Liver (tissue), 9 donors: ENCODE results near the gene UBASH3A. TPM values are rescaled to one million over a fixed set of nuclear protein-coding genes. Genes with fewer than 3 reads are reported as not detected.

Source experiments
- DNase-seq: peaks from one replicate; pipeline ENCODE4 v3.0.0-alpha.2; 2017; ENCODE audit warnings: low spot score
- H3K27ac ChIP-seq, 2 donors: one replicate each; pipeline ENCODE4 v1.7.0; 2013; ENCODE audit warnings: inconsistent platforms in 2 of 2, low read length in 2 of 2, control low read depth in 1 of 2, low read depth in 1 of 2, mild to moderate bottlenecking in 1 of 2
- H3K27me3 ChIP-seq, 4 donors: one replicate each; pipeline versions ENCODE4 v1.6.1 to v1.7.0; 2013; ENCODE audit warnings: low read length in 3 of 4, inconsistent platforms in 1 of 4, mild to moderate bottlenecking in 1 of 4, moderate library complexity in 1 of 4; ENCODE audit not compliant: control insufficient read depth in 4 of 4, insufficient read depth in 4 of 4
- H3K36me3 ChIP-seq, 4 donors: one replicate each; pipeline versions ENCODE4 v1.6.1 to v1.7.0; 2013; ENCODE audit warnings: low read length in 3 of 4, mild to moderate bottlenecking in 3 of 4, low read depth in 1 of 4, moderate library complexity in 1 of 4; ENCODE audit not compliant: control insufficient read depth in 4 of 4, insufficient read depth in 3 of 4
- H3K4me1 ChIP-seq, 4 donors: one replicate each; pipeline versions ENCODE4 v1.6.1 to v1.7.0; 2013; ENCODE audit warnings: low read length in 3 of 4, mild to moderate bottlenecking in 3 of 4, moderate library complexity in 1 of 4; ENCODE audit not compliant: control insufficient read depth in 4 of 4, insufficient read depth in 4 of 4
- H3K4me3 ChIP-seq, 3 donors: one replicate each; pipeline versions ENCODE4 v1.6.1 to v1.7.0; 2013; ENCODE audit warnings: low read length in 3 of 3, control low read depth in 1 of 3, low read depth in 1 of 3, mild to moderate bottlenecking in 1 of 3
- H3K9ac ChIP-seq, 2 donors: one replicate each; pipeline ENCODE4 v1.7.0; 2013; ENCODE audit warnings: low read length in 2 of 2, mild to moderate bottlenecking in 2 of 2, moderate library complexity in 2 of 2, control low read depth in 1 of 2, low read depth in 1 of 2
- H3K9me3 ChIP-seq, 4 donors: one replicate each; pipeline versions ENCODE4 v1.6.1 to v1.7.0; 2013; ENCODE audit warnings: low read length in 3 of 4; ENCODE audit not compliant: control insufficient read depth in 4 of 4
- ATF3 ChIP-seq: IDR thresholded peaks from 2 replicates; pipeline ENCODE4 v1.6.1; 2016; ENCODE audit warnings: antibody characterized with exemption
- CTCF ChIP-seq: fragments of 150-350 bp; IDR thresholded peaks from 2 replicates; pipeline ENCODE4 v1.5.1; 2017; ENCODE audit warnings: improper control_type of control experiment, low read depth, low read length; ENCODE audit not compliant: missing input control
- EGR1 ChIP-seq, 2 donors: IDR thresholded peaks; 2 replicates each; pipeline ENCODE4 v1.6.1; 2016 to 2018; ENCODE audit warnings: antibody characterized with exemption in 2 of 2, low read depth in 2 of 2
- FOXA1 ChIP-seq: IDR thresholded peaks from 2 replicates; pipeline ENCODE4 v1.6.1; 2016; ENCODE audit warnings: antibody characterized with exemption
- FOXA2 ChIP-seq: IDR thresholded peaks from 2 replicates; pipeline ENCODE4 v1.6.1; 2016; ENCODE audit warnings: antibody characterized with exemption
- GABPA ChIP-seq, 2 donors: IDR thresholded peaks in 1 of 2; conservative IDR thresholded peaks in 1 of 2; 2 replicates each; pipeline ENCODE4 v1.6.1; 2016; ENCODE audit warnings: antibody characterized with exemption in 2 of 2, mild to moderate bottlenecking in 1 of 2, moderate library complexity in 1 of 2
- HNF4A ChIP-seq, 2 donors: conservative IDR thresholded peaks; 2 replicates each; pipeline ENCODE4 v1.6.1; 2016; ENCODE audit warnings: antibody characterized with exemption in 2 of 2, mild to moderate bottlenecking in 2 of 2
- HNF4G ChIP-seq: IDR thresholded peaks from 2 replicates; pipeline ENCODE4 v1.6.1; 2016; ENCODE audit warnings: antibody characterized with exemption
- JUND ChIP-seq, 2 donors: IDR thresholded peaks; 2 replicates each; pipeline ENCODE4 v1.6.1; 2016; ENCODE audit warnings: antibody characterized with exemption in 2 of 2
- MAX ChIP-seq: IDR thresholded peaks from 2 replicates; pipeline ENCODE4 v1.6.1; 2016; ENCODE audit warnings: antibody characterized with exemption
- NR2F2 ChIP-seq: IDR thresholded peaks from 2 replicates; pipeline ENCODE4 v1.6.1; 2016; ENCODE audit warnings: antibody characterized with exemption
- RAD21 ChIP-seq, 2 donors: IDR thresholded peaks; 2 replicates each; pipeline ENCODE4 v1.6.1; 2016; ENCODE audit warnings: antibody characterized with exemption in 2 of 2, mild to moderate bottlenecking in 2 of 2
- REST ChIP-seq: IDR thresholded peaks from 2 replicates; pipeline ENCODE4 v1.6.1; 2016; ENCODE audit warnings: antibody characterized with exemption, mild to moderate bottlenecking
- RXRA ChIP-seq, 2 donors: IDR thresholded peaks; 2 replicates each; pipeline ENCODE4 v1.6.1; 2017 to 2018; ENCODE audit warnings: antibody characterized with exemption in 2 of 2, mild to moderate bottlenecking in 1 of 2
- SP1 ChIP-seq: IDR thresholded peaks from 2 replicates; pipeline ENCODE4 v1.6.1; 2018; ENCODE audit warnings: antibody characterized with exemption, mild to moderate bottlenecking
- TAF1 ChIP-seq: conservative IDR thresholded peaks from 2 replicates; pipeline ENCODE4 v1.6.1; 2016; ENCODE audit warnings: antibody characterized with exemption, mild to moderate bottlenecking
- YY1 ChIP-seq: IDR thresholded peaks from 2 replicates; pipeline ENCODE4 v1.6.1; 2016; ENCODE audit warnings: antibody characterized with exemption, mild to moderate bottlenecking
- ZBTB33 ChIP-seq: IDR thresholded peaks from 2 replicates; pipeline ENCODE4 v1.6.1; 2016; ENCODE audit warnings: antibody characterized with exemption
- WGBS: extraction: QIAGEN DNeasy Blood & Tissue Kit; methylation state at CpG from one replicate; pipeline ENCODE4 v1.1.7; 2013; 5-methylcytosine and 5-hydroxymethylcytosine counted together
- polyA plus RNA-seq, 2 donors: library from polyadenylated mRNA; stranded (reverse) in 1 of 2; unstranded in 1 of 2; fragments of 200-250 nt in 1 of 2; fragments of >200 nt in 1 of 2; fragmentation: Nextera tagmentation in 1 of 2; extraction: Ambion mirVana in 1 of 2; gene quantifications; one replicate each; pipeline versions ENCODE4 v1.2.1 to v1.2.3, GENCODE V29; 2013 to 2015
- total RNA-seq, 2 donors: library from RNA; depleted of rRNA; stranded (reverse); fragments of >200 nt; gene quantifications; one replicate each; pipeline ENCODE4 v1.2.3, GENCODE V29; 2014
- donor health status: healthy.
- donor health status: healthy.
- donor health status: healthy.
- donor health status: healthy.
- donor health status: healthy.

The UBASH3A gene
- total and polyA plus RNA-seq, 4 donors, result 0.10 to 0.75 (median 0.45) TPM

GRCh38 chr21:42373908-42374455 lies 29.7 kb upstream of the UBASH3A start:
- Histone ChIP-seq H3K36me3 (no peaks in the 10 kb centered on the region), H3K27ac (no peak overlapping the region), H3K4me1 (no peaks in the 10 kb centered on the region), H3K9ac (no peak overlapping the region), H3K27me3 (peaks cover 0 to 5% (median 1%) of the 10 kb centered on the region in 4 donors), H3K9me3 (no peaks in the 10 kb centered on the region), H3K4me3 (no peak overlapping the region)
- no peak for TF ChIP-seq GABPA (IDR thresholded peaks at IDR 0.05 in 1 of 2, conservative IDR thresholded peaks at IDR 0.05 in 1 of 2)
- TF ChIP-seq NR2F2, result no peak
- no peak for TF ChIP-seq FOXA1
- TF ChIP-seq YY1, result no peak
- TF ChIP-seq HNF4A (conservative IDR thresholded peaks at IDR 0.05), result no peak
- TF ChIP-seq HNF4G, result no peak
- TF ChIP-seq RXRA (IDR thresholded peaks at IDR 0.05), result no peak
- no peak for TF ChIP-seq SP1
- TF ChIP-seq JUND (IDR thresholded peaks at IDR 0.05), result no peak
- no peak for TF ChIP-seq FOXA2
- no peak for TF ChIP-seq TAF1
- no peak for TF ChIP-seq MAX
- no peak for TF ChIP-seq REST
- TF ChIP-seq RAD21 (IDR thresholded peaks at IDR 0.05), result no peak
- TF ChIP-seq EGR1 (IDR thresholded peaks at IDR 0.05; ENCODE audit: low read depth in 2 of 2), result no peak
- TF ChIP-seq ATF3, result no peak
- no peak for TF ChIP-seq ZBTB33
- no peak for TF ChIP-seq CTCF
- no peak for DNase-seq
- 82% methylated on average over 16 of the region's 16 CpGs for WGBS
